ENCODE measurements around the gene RUFY3.
"Not testable (repeated sequence)": the region's sequence is repeated elsewhere in the genome, so short reads cannot be mapped to it uniquely, and the experiment has no call there.

Gene RUFY3

GRCh38 chr4:70725633-70726032, 3.9 kb downstream of the RUFY3 start:
- no peak for TF ChIP-seq CTCF (conservative IDR thresholded peaks at IDR 0.05; ENCODE audit: low read depth, low read length)
- DNase-seq (ENCODE audit: low read depth) = no peak
- no peak overlapping the region for H3K4me3 ChIP-seq (ENCODE audit: low read length)

GRCh38 chr4:70726515-70726914, 4.8 kb downstream of the RUFY3 start:
- DNase-seq (ENCODE audit: low read depth); H3K4me3 ChIP-seq (ENCODE audit: low read length): not testable (repeated sequence)

- no peak overlapping the region for H3K4me3 ChIP-seq (ENCODE audit: low read length)
- TF ChIP-seq CTCF (conservative IDR thresholded peaks at IDR 0.05; ENCODE audit: low read depth, low read length) = no peak
- DNase-seq (ENCODE audit: low read depth) = peak; percentile 82
These were observed 6.3 kb downstream of the RUFY3 start for GRCh38 chr4:70728091-70728490.

- not testable (repeated sequence) for DNase-seq (ENCODE audit: low read depth); H3K4me3 ChIP-seq (ENCODE audit: low read length)
These were observed 11.1 kb downstream of the RUFY3 start for GRCh38 chr4:70732878-70733277.

- DNase-seq (ENCODE audit: low read depth) = peak; percentile 51
- no peak for TF ChIP-seq CTCF (conservative IDR thresholded peaks at IDR 0.05; ENCODE audit: low read depth, low read length)
- H3K4me3 ChIP-seq (ENCODE audit: low read length) = peak overlapping the region; percentile 20
These were observed 12.6 kb downstream of the RUFY3 start for GRCh38 chr4:70734168-70734954.

- no peak for DNase-seq (ENCODE audit: low read depth)
- TF ChIP-seq CTCF (conservative IDR thresholded peaks at IDR 0.05; ENCODE audit: low read depth, low read length) = no peak
- H3K4me3 ChIP-seq (ENCODE audit: low read length) = peak overlapping the region; percentile 20
These were observed 13.2 kb downstream of the RUFY3 start for GRCh38 chr4:70734971-70735370.

GRCh38 chr4:70735915-70736314, 14.2 kb downstream of the RUFY3 start:
- H3K4me3 ChIP-seq (ENCODE audit: low read length); DNase-seq (ENCODE audit: low read depth): not testable (repeated sequence)
- peak; percentile 32 for TF ChIP-seq CTCF (conservative IDR thresholded peaks at IDR 0.05; ENCODE audit: low read depth, low read length)

- DNase-seq (ENCODE audit: low read depth) = no peak
- no peak overlapping the region for H3K4me3 ChIP-seq (ENCODE audit: low read length)
- no peak for TF ChIP-seq CTCF (conservative IDR thresholded peaks at IDR 0.05; ENCODE audit: low read depth, low read length)
These were observed 15.2 kb downstream of the RUFY3 start for GRCh38 chr4:70737006-70737405.
